DOHH2 (cell line): ENCODE data around the gene SCNM1.
"Not testable (repeated sequence)": the region's sequence is repeated elsewhere in the genome, so short reads cannot be mapped to it uniquely, and the experiment has no call there.

ENCODE experiments used
- H3F3A ChIP-seq: fragments of 200-600 bp; sonication (generic), shearing (Covaris generic); 2 replicates; pipeline ENCODE4 v1.6.0; 2016; ENCODE audit warnings: antibody characterized with exemption, mild to moderate bottlenecking; ENCODE audit not compliant: control insufficient read depth, insufficient read depth
- H3K27ac ChIP-seq: fragments of 200-600 bp; sonication (generic); 2 replicates; pipeline ENCODE4 v1.5.1; 2014; ENCODE audit warnings: low read depth, mild to moderate bottlenecking, low read length, moderate library complexity
- H3K27me3 ChIP-seq: fragments of 200-600 bp; sonication (generic); 2 replicates; pipeline ENCODE4 v1.6.1; 2014; ENCODE audit warnings: mild to moderate bottlenecking, low read length, mixed read lengths; ENCODE audit not compliant: control insufficient read depth
- H3K36me3 ChIP-seq: fragments of 200-600 bp; sonication (generic); 2 replicates; pipeline ENCODE4 v1.6.1; 2014; ENCODE audit warnings: mild to moderate bottlenecking, low read length, moderate library complexity, mixed read lengths; ENCODE audit not compliant: control insufficient read depth
- H3K4me1 ChIP-seq: fragments of 200-600 bp; sonication (generic); 2 replicates; pipeline ENCODE4 v1.6.1; 2014; ENCODE audit warnings: mild to moderate bottlenecking, low read length, mixed read lengths; ENCODE audit not compliant: control insufficient read depth
- H3K4me2 ChIP-seq: fragments of 200-600 bp; sonication (generic); 2 replicates; pipeline ENCODE4 v1.6.0; 2014; ENCODE audit warnings: mild to moderate bottlenecking, low read length, moderate library complexity
- H3K4me3 ChIP-seq: fragments of 200-600 bp; sonication (generic); 2 replicates; pipeline ENCODE4 v1.5.1; 2014; ENCODE audit warnings: mild to moderate bottlenecking, low read length, mixed read lengths
- H3K79me2 ChIP-seq: fragments of 200-600 bp; sonication (generic); 2 replicates; pipeline ENCODE4 v1.6.1; 2014; ENCODE audit warnings: mild to moderate bottlenecking, low read length, mixed read lengths; ENCODE audit not compliant: control insufficient read depth
- H3K9me2 ChIP-seq: fragments of 200-600 bp; sonication (generic); replicated peaks from 2 replicates; pipeline ENCODE4 v1.6.1; 2014; ENCODE audit warnings: mild to moderate bottlenecking, low read length, mixed read lengths; ENCODE audit not compliant: control insufficient read depth
- H3K9me3 ChIP-seq: fragments of 200-600 bp; sonication (generic); 2 replicates; pipeline ENCODE4 v1.6.1; 2014; ENCODE audit warnings: antibody characterized with exemption, low read length, mixed read lengths; ENCODE audit not compliant: control insufficient read depth, insufficient read depth
- H4K20me1 ChIP-seq: fragments of 200-600 bp; sonication (generic); 2 replicates; pipeline ENCODE4 v1.6.0; 2014; ENCODE audit warnings: low read depth, mild to moderate bottlenecking, antibody characterized with exemption, low read length, moderate library complexity; ENCODE audit not compliant: control insufficient read depth, insufficient read depth
- CTCF ChIP-seq: fragments of 200-600 bp; sonication (generic); IDR thresholded peaks from one replicate; pipeline ENCODE4 v1.5.1; 2014; ENCODE audit warnings: antibody characterized with exemption, mild to moderate bottlenecking, low read depth, low read length; ENCODE audit not compliant: poor library complexity, severe bottlenecking
- EZH2phosphoT487 ChIP-seq: fragments of 200-600 bp; sonication (generic); IDR thresholded peaks from 2 replicates; pipeline ENCODE4 v1.6.1; 2017; ENCODE audit warnings: borderline replicate concordance, mild to moderate bottlenecking, antibody characterized with exemption, low read length, moderate library complexity, mixed read lengths

The SCNM1 gene

GRCh38 chr1:151192047-151192446, 26.1 kb downstream of the SCNM1 start:
- Histone ChIP-seq H3F3A (peaks cover 10% of the 10 kb centered on the region), H3K27ac (no peak overlapping the region), H3K27me3 (no peaks in the 10 kb centered on the region), H3K4me1 (peaks cover 28% of the 10 kb centered on the region), H3K4me3 (no peak overlapping the region), H3K36me3 (peaks cover 3% of the 10 kb centered on the region; the same call in 1 of the 2 replicates), H3K9me3 (no peaks in the 10 kb centered on the region), H3K4me2 (no peak overlapping the region), H3K9me2 (no peaks in the 10 kb centered on the region), H3K79me2 (peaks cover 29% of the 10 kb centered on the region), H4K20me1 (no peaks in the 10 kb centered on the region)
- no peak for TF ChIP-seq CTCF
- no peak for TF ChIP-seq EZH2phosphoT487

DNA sequence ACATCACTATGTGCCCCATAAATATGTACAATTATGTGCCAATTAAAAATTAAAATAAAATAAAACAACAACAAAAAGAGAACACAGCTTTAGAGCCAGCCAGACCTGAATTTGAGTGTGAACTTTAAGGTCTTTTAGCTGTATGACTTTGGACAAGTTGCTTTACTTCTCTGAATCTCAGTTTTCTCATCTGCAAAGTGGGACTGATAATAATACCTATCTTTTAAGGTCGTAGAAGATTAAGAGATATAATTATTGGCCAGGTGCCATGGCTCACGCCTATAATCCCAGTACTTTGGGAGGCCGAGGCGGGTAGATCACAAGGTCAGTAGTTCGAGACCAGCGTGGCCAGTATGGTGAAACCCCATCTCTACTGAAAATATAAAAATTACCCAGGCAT, 27.4 kb downstream of the SCNM1 start:
- H3K9me2 ChIP-seq, result no peaks in the 10 kb centered on the region
- peaks cover 13% of the 10 kb centered on the region for H3F3A ChIP-seq
- no peaks in the 10 kb centered on the region for H4K20me1 ChIP-seq
- peaks cover 3% of the 10 kb centered on the region; the same call in 1 of the 2 replicates for H3K36me3 ChIP-seq
- no peak overlapping the region for H3K27ac ChIP-seq
- H3K79me2 ChIP-seq, result peaks cover 23% of the 10 kb centered on the region
- H3K9me3 ChIP-seq, result no peaks in the 10 kb centered on the region
- TF ChIP-seq EZH2phosphoT487 (no peak), CTCF (no peak)
- H3K4me1 ChIP-seq, result peaks cover 32% of the 10 kb centered on the region
- no peak overlapping the region for H3K4me3 ChIP-seq
- no peaks in the 10 kb centered on the region for H3K27me3 ChIP-seq
- no peak overlapping the region for H3K4me2 ChIP-seq

DNA sequence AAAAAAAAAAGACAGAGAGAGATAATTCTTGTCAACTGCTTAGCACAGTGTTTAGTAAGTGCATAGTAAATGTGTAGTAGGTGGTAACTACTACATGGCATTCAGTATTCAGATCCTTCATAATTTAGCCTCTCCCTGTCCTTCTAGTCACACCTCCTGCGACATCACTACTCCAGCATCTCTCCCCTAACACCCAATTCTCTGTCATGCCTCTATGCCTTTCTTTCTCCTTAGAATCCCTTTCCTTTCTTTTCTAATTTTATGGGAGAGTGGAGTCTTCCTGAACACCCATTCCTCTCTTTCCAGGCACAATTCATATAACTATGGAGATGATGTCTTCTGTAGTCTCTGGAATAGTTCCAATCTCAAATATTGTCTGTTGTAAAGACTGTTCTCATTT, 27.9 kb downstream of the SCNM1 start:
- Histone ChIP-seq H3K27ac (no peak overlapping the region), H3K4me1 (peaks cover 27% of the 10 kb centered on the region), H4K20me1 (no peaks in the 10 kb centered on the region), H3K79me2 (peaks cover 23% of the 10 kb centered on the region), H3K9me3 (no peaks in the 10 kb centered on the region), H3K27me3 (no peaks in the 10 kb centered on the region), H3K36me3 (peaks cover 7% of the 10 kb centered on the region), H3K4me2 (no peak overlapping the region), H3F3A (peaks cover 13% of the 10 kb centered on the region), H3K9me2 (no peaks in the 10 kb centered on the region), H3K4me3 (no peak overlapping the region)
- no peak for TF ChIP-seq CTCF
- TF ChIP-seq EZH2phosphoT487, result no peak

DNA sequence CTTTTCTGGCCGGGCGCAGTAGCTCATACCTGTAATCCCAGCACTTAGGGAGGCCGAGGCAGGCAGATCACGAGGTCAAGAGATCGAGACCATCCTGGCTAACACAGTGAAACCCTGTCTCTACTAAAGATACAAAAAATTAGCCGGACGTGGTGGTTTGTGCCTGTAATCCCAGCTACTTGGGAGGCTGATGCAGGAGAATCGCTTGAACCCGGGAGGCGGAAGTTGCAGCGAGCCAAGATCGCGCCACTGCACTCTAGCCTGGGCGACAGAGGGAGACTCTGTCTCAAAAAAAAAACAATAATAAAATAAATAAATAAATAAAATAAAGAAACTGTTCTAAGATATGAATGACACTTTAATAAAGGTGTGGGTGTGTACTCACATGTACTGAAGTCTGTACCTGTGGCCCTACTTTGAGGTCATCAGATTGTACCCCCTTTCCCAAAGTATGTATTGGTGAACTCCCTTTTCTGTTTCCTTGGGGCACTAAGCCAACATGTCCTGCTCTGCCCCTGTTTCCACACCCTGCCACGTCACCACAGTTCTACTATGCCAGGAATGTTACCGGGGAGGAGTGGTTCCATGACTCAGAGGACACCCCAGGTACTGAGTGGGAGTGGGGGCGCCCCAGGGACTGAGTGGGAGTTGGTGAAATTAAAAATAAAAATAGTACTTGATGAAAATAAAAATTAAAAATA, 29.1 kb downstream of the SCNM1 start:
- H3K9me3 ChIP-seq, H3K27ac ChIP-seq, H3K4me3 ChIP-seq: not testable (repeated sequence)

More for the DNA sequence above, 29.1 kb downstream of the SCNM1 start:
- not testable (repeated sequence) for H3K4me2 ChIP-seq, H3K9me2 ChIP-seq, H3K27me3 ChIP-seq, H4K20me1 ChIP-seq
- peaks cover 13% of the 10 kb centered on the region for H3F3A ChIP-seq
- H3K36me3 ChIP-seq, result peaks cover 11% of the 10 kb centered on the region
- peaks cover 24% of the 10 kb centered on the region for H3K79me2 ChIP-seq
- H3K4me1 ChIP-seq, result peaks cover 25% of the 10 kb centered on the region
